NCI-H2227 treated with DMSO at 0.1 percent for 48 hours (cell line): ENCODE data around the gene CCDC154.
"Not testable (repeated sequence)": the region's sequence is repeated elsewhere in the genome, so short reads cannot be mapped to it uniquely, and the experiment has no call there.

Source experiments
- DNase-seq: peaks from one replicate; lab custom pipeline; 2025; lab: John Stamatoyannopoulos, UW

The CCDC154 gene, protein sequence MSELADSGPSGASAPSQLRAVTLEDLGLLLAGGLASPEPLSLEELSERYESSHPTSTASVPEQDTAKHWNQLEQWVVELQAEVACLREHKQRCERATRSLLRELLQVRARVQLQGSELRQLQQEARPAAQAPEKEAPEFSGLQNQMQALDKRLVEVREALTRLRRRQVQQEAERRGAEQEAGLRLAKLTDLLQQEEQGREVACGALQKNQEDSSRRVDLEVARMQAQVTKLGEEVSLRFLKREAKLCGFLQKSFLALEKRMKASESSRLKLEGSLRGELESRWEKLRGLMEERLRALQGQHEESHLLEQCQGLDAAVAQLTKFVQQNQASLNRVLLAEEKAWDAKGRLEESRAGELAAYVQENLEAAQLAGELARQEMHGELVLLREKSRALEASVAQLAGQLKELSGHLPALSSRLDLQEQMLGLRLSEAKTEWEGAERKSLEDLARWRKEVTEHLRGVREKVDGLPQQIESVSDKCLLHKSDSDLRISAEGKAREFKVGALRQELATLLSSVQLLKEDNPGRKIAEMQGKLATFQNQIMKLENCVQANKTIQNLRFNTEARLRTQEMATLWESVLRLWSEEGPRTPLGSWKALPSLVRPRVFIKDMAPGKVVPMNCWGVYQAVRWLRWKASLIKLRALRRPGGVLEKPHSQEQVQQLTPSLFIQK

DNA sequence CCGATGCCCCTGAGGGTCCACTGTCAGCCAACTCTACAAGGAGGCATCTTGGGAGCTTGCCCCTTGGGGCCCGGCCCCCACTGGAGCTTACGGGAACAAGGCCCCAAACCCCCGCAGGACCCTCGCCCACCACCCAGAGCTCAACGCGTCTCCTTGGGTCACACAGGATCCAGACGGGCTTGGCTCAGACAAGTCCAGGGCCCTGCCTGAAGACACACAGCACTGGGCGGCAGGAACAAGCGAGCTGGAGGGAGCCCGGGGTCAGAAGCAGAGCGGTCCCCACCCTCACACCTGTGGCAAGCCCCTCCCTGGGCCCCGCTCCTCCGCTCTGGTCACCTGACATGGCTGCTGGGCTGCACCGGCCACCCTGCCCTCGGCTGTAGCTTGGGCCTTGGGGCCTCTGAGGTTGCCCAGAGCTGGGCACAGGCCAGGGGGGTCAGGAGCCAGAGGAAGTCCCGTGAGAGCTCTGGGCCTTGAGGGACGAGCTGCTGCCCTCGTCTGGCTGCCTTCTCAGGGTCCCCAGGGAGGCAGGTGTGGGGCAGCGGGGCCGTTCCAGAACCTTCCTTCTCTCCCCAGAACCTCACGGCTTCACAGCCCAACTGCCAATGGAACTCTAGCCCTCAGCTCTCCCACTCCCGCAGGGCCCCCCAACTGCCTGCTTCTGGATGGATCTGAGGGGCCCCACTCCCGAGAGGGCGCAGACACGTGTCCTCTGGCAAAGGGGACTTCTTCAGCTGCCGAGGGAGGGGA is at the start of gene CCDC154:
CCDC154 (minus strand) TSS at position 577 of the 750 bp plus-strand sequence; CDS start at position 343, 234 bp downstream.
- DNase-seq, result no peak

DNA sequence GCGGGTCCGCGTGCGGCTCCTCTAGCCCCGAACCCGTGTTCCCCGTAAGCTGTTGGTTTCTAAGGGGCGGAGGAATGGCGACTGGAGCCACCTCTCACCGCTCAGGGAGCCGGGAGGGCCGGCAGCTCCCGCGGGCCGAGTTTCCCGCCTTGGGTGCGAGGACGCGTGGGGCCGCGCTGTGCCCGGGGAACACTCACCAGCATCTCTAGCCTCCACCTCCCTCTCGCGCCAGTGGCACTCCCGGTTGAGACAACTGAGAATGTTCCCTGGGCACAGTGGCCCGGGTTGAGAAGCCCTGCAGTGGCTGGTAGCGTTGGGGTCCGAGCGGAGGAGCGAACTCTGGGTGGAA is 49.4 kb upstream of the CCDC154 start:
- DNase-seq, result no peak

DNA sequence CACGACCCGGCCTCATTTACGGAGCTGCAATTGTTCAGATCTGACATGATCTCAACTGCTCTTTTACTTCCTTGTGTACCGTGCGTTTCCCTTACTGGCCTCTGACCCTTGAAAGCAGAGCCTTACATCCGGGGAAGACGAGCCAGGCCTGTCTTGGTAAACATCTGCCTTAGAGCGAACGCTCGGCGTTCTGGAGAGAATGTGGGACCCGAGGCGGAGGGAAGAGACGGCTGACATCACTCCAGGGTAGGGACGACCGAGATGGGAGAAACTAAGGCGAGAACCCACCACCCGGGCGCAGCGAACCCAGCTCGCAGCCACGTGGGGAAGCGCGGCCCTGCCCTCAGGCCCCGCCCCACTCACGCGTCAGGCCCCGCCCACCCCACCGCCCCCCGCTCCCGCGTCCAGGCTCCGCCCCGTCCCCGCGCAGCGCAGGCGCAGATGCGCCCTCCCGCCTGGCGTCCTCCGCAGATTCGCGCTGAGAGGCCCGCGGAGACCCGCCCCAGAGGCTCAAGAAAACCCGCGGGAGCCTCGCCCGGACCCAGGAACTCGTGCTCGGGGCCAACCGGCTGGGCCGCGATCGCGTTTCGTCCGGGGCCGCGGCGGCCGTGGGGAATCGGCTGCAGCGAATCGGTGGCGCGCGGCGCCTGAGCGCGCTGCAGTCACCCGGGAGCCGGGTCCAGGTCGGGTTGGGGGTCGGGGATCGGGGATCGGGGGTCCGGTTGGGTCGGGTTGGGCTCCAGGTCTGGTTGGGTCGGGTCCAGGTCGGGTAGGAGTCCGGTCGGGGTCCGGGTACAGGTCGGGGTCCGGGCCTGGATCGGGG is 48.8 kb upstream of the CCDC154 start, which contains the start of gene TELO2:
TELO2 (plus strand) TSS at position 438 of the 823 bp plus-strand sequence. CDS start 922 bp downstream, outside the sequence.
- peak; percentile 79 for DNase-seq

DNA sequence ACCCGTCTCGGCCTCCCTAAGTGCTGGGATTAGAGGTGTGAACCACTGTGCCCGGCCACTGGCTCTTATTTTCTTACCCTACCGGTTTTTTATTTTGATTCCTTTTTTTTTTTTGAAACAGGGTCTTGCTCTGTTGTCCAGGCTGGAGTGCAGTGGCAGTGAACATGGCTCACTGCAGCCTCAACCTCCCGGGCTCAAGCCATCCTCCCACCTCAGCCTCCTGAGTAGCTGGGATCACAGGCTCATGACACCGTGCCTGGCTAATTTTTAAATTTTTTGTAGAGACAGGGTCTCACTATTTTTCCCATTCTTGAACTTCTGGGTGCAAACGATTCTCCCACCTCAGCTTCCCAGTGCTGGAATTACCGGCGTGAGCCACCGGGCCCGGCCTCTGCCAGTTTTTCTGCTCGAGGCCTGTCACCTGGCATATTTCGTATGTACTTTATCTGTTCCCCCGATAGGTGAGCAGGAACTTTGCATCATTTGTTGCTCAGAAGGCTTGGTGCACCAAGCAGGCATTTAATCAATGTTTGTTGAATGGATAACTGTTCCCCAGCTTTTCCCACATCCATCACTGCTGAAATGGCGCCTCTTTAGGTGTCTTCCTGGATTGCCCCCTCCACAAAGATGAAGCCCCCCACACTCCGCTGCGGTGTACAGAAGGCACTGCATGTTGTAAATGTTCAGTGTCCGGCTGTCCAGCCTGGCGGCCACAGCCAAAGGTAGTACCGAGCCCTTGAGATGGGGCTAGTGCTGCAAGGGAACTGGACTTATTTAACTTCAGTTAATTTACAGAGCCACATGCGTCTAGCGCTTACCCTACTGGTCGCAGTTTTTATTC is 47.9 kb upstream of the CCDC154 start:
- DNase-seq, result no peak

DNA sequence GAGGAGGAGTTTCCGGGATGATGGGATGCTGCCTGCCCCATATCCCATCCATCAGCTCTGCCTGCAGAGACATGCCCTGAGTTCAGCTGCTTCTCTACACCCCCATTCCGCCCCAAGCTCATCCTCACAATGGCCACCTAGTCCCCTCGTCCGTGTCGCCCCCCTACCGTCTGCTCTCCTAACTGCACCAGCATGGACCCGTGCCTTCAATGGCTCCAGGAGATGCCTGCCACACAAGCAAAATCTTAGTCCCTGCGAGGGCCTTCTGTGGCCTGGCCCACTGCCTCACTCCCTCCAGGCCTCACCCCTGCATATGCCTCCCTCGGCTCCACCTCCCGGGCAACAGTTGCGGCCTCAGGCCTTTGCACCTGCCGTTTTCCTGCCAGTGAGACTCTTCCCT is 47.0 kb upstream of the CCDC154 start:
- no peak for DNase-seq

DNA sequence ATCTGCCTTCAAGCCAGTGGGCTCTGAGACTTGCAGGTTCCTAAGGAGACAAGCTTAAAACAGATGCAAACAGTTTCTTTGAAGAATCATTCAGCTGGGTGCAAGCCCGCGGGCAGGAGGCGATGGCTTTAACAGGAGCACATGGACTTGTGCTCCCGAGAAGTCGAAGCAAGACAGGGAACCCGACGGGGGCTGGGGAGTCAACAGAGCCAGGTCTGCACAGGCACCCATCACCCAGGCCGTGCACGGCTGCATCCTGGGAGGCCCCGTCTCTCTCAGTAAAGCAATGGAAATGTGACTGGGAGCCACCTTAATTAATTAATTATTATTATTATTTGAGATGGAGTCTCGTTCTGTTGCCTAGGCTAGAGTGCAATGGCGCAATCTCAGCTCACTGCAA is 44.7 kb upstream of the CCDC154 start:
- DNase-seq, result no peak

DNA sequence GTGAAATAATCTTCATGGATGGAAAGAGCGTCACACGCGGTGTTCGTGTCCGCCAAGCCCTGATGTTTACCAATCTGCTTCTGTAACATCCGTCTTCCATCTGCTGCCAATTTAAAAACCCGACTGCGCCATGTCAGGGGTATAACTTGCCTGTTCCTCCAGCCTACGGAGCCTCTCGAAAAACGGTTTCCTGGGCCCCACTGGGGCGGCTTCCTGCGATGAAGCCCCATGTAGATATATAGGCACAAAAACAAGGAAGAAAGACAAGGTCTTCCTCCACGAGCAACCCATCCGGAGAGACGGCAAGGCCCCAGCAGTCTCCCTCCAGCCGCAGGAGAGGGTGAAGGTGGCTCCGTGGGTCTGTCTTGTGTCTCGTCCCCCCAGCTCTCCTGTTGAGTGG is 44.3 kb upstream of the CCDC154 start, which contains the start of gene PTX4:
PTX4 (minus strand) TSS at position 326 of the 400 bp plus-strand sequence; CDS start at position 291, 35 bp downstream.
- DNase-seq, result no peak

DNA sequence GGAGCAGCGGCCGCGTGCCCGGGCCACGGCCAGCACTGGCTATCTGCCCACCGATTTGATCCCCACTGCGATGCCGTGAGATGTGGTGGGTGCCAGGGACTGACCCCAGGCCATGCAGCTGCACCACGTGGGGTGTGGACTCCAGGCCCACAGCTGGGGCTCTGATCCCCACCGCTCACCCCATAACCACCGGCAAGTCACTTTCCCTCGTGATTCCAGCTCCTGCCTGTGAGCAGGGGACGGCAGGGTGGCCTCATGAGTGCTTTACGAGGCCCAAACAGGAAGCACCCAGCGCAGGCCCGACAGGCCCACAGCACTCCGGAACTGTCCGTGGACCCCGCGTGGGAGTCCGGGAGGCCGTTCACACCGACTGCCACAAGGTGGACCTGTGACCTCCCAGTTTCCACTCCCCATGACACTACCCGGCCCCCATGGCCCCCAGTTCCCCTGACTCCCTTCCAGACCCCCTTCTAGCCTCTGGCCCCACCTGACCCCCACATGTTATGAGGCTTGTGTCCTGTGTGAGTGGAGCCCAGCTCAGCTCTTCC is 43.8 kb upstream of the CCDC154 start:
- no peak for DNase-seq

DNA sequence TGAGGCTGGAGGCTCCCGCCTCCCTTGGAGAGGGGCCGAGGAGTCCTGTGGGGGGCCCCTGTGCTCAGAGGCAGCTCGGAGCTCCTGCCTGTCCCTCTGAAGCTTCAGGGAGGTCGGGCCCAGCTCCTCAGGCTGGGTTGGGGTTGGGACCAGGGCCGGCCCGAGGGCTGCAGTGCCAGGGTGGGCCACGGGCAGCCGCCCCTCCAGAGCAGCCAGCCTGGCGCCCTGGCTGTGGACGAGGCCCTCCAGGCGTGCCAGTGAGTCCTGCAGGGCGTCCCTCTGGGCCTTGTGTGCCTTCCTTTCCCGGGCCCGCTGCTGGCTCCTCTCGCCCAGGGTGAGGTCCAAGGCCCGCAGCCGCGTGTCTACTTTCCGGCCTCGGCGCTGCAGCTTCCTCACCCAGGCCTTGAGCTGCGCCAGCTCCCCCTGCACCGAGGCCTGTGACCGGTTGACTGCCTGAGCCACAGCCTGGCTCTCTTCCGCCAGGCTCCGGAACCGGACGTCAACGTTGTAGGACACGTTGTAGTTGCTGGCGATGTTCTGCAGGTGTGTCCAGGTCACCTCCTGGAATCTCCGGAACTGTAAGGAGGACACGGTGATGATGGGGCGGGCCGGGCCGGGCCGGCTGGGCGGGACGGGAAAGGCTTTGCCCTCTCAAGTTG is 43.2 kb upstream of the CCDC154 start:
- DNase-seq, result no peak

DNA sequence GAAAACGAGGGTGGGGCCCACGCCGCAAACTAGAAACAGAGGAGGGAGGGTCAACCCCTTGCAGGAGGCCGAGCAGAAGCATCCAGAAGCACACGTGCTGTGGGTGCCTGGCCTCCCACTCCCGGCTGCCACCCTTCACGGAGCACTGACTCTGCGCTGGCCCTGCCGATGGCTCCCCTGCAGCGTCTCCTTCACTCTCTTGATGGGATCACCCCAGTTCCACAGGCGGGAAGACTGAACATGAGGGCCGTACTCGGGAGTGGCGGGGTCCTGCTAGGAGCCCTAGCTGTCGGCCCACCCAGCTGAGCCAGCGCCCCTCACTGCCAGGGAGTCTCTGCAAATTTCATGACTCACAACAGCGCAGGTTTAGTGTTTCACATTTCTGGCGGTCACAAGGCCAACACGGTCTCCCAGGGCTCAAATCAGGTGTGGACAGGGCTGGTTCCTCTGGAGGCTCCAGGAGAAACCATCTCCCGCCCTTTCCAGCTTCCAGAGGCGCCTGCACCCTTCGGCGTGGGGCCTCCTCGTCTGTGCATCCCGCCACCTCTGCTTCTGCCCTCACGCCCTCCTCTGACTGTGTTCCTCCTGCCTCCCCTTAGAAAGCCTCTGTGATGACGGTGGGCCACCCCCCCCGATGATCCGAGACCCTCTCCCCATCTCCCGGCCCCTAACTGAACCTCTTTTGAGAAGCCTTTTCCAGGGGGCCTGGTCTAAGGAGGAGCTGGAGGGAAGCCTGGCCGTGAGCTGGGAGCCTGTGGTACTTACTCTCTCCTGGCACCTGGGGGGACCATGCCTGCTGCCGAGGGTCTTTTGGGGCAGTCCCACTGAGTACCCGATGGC is 42.4 kb upstream of the CCDC154 start:
- no peak for DNase-seq

DNA sequence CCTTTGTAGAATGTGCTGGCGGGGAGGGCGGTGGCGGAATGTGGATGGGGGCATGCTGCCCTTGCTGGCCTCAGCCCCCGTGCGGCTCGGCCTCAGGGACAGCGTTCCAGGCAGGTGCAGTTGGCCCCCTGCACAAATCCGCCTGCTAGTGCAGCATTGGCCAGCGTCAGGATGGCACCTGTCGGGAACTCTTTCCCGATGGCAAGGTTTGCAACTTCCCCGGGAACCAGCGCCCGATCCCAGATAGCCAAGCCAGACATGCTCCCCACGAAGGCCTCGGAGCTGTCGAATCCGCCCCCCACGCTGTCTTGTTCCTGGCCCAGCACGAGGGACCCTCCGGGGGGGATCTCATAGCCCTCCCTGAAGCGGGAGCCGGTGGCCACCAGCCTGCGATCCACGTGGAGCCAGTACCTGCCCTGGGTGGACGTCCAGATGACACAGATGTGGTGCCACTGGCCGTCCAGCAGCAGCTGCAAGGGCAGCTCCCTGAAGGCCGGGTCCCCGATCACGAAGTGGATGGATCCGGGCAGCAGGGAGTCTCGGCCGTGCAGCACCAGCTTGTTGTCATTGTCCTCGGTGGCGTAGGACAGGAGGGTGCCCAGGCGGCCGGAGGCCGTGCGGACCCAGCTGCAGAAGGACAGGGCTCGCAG is 41.6 kb upstream of the CCDC154 start:
- DNase-seq, result no peak

DNA sequence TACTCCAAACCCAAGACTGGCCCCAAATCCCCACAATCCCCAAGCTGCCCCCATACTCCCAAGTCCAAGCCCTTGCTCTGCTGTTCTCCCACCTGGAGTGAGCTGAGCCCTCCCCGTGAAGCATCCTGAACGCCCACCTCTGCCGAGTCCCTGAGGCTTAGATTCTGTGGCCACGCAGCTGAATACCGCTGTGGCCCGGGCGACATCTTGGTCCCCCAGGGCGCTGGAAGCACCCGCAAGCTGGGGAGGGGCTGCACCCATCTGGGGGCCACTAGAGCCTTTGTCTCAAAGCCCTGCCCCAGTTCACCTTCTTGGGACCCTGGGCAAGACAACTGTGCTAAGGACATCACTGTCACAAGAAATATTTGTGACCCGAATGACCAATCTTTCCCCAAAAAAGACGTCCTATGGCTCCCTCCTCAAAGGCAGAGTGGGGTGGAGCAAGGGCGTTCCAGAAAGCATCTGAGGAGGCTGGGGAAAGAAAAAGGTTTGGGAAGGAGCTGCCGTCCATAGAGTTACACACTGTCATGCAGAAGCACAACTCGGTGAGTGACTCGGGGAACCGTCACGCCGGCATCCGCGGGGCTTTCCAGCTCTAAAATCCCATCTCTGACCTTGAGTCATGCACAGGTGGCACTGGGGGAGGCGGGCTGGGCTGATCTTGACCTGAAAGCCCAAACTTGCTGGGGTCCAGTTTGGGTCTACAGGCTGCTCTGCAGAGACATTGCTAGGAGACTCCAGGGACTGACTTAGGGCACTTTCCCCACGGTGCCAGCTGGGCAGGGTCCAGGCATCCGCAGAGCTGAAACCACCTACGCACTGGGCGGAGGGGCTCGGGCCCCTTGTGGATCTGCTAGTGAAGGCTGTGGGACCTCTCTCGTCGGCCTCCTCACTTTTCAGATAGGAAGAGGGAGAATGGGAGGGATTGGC is 37.8 kb upstream of the CCDC154 start:
- DNase-seq, result no peak

DNA sequence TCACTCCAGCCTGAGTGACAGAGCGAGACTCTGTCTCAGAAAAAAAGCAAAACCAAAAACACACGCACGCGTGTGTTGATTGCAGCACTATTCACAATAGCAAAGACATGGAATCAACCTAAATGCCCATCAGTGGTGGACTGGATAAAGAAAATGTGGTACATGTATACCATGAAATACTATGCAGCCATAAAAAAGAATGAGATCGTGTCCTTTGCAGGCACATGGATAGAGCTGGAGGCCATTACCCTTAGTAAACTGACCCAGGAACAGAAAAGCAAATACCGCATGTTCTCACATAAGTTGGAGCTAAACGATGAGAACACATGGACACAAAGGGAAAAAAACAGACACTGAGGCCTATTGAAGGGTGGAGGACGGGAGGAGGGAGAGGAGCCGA is 34.6 kb upstream of the CCDC154 start:
- not testable (repeated sequence) for DNase-seq

DNA sequence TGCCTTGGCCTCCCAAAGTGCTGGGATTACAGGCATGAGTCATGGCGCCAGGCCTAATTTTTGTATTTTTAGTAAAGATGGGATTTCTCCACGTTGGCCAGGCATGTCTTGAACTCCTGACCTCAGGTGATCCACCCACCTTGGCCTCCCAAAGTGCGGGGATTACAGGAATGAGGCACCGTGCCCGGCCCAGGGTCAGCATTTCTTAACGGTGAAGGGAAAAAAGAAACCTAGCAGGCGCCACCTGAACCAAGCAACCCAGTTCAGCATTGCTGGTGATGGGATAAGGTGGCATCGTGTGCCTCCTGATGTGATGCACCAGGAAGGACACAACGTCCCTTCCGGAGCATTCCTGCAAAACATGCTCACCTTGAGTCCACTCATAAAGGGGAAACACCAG is 32.7 kb upstream of the CCDC154 start:
- no peak for DNase-seq

DNA sequence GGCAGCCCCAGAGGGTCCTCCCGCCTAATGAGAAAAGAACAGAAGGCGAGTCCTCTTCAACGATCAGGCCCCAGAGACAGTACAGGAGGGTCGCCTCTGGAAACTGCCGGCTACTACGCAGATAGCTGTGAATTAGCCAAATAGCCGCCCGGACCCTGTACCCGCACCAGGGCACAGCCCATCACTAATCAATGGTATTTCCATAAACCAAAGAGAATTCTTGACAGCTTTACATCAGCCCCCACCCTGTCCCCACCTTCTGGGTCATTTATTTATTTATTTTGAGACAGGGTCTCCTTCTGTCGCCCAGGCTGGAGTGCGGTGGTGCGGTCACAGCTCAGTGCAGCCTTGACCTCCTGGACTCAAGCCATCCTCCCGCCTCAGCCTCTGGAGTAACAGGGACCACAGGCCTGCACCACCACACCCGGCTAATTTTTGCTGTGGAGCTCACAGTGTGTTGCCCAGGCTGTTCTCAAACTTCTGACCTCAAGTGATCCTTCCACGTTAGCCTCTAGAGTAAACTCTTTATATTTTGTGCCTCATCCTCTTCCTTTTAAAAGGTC is 31.3 kb upstream of the CCDC154 start:
- no peak for DNase-seq

DNA sequence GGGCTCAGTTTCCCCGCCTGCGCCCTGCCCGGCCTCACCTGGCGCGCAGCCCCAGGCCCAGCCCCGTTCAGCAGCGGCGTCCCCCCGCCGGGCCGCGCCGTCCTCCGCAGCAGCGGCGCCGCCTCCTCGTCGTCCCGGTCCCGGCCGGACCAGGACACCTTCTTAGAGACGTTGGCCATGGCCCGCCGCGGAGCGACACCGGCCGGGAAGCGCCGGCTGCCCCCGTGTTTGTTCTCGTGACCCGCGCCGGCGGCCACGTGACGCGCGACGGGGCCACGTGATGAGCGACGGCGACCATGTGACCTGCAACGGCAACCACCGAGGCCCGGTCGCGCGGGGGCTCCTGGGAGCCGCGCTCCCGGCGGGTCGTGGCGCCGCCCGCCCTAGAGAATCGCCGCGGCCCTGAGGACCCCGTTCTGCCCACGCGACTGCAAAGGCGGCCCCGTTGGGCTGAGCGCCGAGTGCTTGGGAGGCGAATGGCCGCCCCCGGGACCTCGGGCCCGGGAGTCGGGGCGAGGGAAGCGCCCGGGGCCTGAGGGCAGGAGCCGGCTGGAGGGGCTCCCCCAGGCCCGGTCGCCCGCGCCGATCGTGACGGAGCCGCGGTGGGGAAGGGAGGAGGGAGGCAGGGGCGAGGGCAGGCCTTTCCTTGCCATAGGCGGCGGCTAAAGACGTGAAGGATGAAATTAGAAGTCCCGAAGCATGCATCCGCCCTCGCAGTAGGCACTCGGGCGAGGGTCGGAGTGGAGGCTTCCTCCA is 30.6 kb upstream of the CCDC154 start, which contains the start of gene CLCN7:
CLCN7 (minus strand) TSS at position 233 of the 756 bp plus-strand sequence; CDS start at position 179, 54 bp downstream.
- DNase-seq, result peak; percentile 67
